Neural crest cell (in vitro differentiated cells): ENCODE measurements around the gene TSPAN11. TPM values are rescaled to one million over a fixed set of nuclear protein-coding genes. Genes with fewer than 3 reads are reported as not detected.

Experiments
- DNase-seq: peaks from one replicate; pipeline ENCODE4 v3.0.0; 2021; ENCODE audit warnings: low read depth, mixed read lengths, low spot score
- H3K27ac Mint-ChIP-seq: one replicate; pipeline ENCODE4 v1.8.0; 2021; ENCODE audit warnings: mild to moderate bottlenecking, mixed read lengths; ENCODE audit not compliant: unreplicated experiment
- H3K27me3 Mint-ChIP-seq: 2 replicates; pipeline ENCODE4 v1.8.0; 2021; ENCODE audit warnings: low read depth, mild to moderate bottlenecking, mixed read lengths
- H3K36me3 Mint-ChIP-seq: 2 replicates; pipeline ENCODE4 v1.8.0; 2021; ENCODE audit warnings: low read depth, mild to moderate bottlenecking, mixed read lengths
- H3K4me1 Mint-ChIP-seq: 2 replicates; pipeline ENCODE4 v1.8.0; 2021; ENCODE audit warnings: mixed read lengths
- H3K4me3 Mint-ChIP-seq: one replicate; pipeline ENCODE4 v1.8.0; 2021; ENCODE audit warnings: mild to moderate bottlenecking, mixed read lengths
- H3K9me3 Mint-ChIP-seq: 2 replicates; pipeline ENCODE4 v1.8.0; 2021; ENCODE audit warnings: mixed read lengths
- CTCF ChIP-seq: fragments of 200-600 bp; sonication (generic); conservative IDR thresholded peaks from 2 replicates; pipeline ENCODE4 v1.5.0; 2021; ENCODE audit warnings: antibody characterized with exemption, mild to moderate bottlenecking
- total RNA-seq: library from RNA; stranded (reverse); gene quantifications from 2 replicates; pipeline ENCODE4 v1.2.1, GENCODE V29; 2021

TSPAN11 gene
- total RNA-seq, 1 donor from 2014 or later: 21.4 TPM

- H3K4me1 Mint-ChIP-seq: peaks cover 8% of the 10 kb centered on the region
- no peaks in the 10 kb centered on the region for H3K27me3 Mint-ChIP-seq
- no peaks in the 10 kb centered on the region for H3K36me3 Mint-ChIP-seq
- DNase-seq: no peak
- no peaks in the 10 kb centered on the region for H3K9me3 Mint-ChIP-seq
- no peak for TF ChIP-seq CTCF
- no peak overlapping the region for H3K4me3 Mint-ChIP-seq
- no peak overlapping the region for H3K27ac Mint-ChIP-seq
Measured at GRCh38 chr12:30975581-30975980, 49.0 kb downstream of the TSPAN11 start.

- TF ChIP-seq CTCF: no peak
- Mint-ChIP-seq H3K27ac (no peak overlapping the region), H3K4me3 (no peak overlapping the region), H3K4me1 (peaks cover 13% of the 10 kb centered on the region), H3K27me3 (no peaks in the 10 kb centered on the region), H3K36me3 (no peaks in the 10 kb centered on the region), H3K9me3 (no peaks in the 10 kb centered on the region)
- DNase-seq: no peak
Measured at GRCh38 chr12:30976206-30976605, 49.7 kb downstream of the TSPAN11 start.

- DNase-seq: no peak
- TF ChIP-seq CTCF: no peak
- Mint-ChIP-seq H3K4me1 (peaks cover 18% of the 10 kb centered on the region), H3K36me3 (no peaks in the 10 kb centered on the region), H3K27ac (no peak overlapping the region), H3K9me3 (no peaks in the 10 kb centered on the region), H3K4me3 (no peak overlapping the region), H3K27me3 (no peaks in the 10 kb centered on the region)
Measured at GRCh38 chr12:30977124-30977523, 50.6 kb downstream of the TSPAN11 start.

- Mint-ChIP-seq H3K4me1 (peaks cover 18% of the 10 kb centered on the region), H3K27ac (no peak overlapping the region), H3K27me3 (no peaks in the 10 kb centered on the region), H3K9me3 (no peaks in the 10 kb centered on the region), H3K4me3 (no peak overlapping the region), H3K36me3 (no peaks in the 10 kb centered on the region)
- DNase-seq: no peak
- no peak for TF ChIP-seq CTCF
Measured at GRCh38 chr12:30977537-30978349, 51.2 kb downstream of the TSPAN11 start.

- no peaks in the 10 kb centered on the region for H3K27me3 Mint-ChIP-seq
- DNase-seq: no peak
- no peak overlapping the region for H3K4me3 Mint-ChIP-seq
- no peaks in the 10 kb centered on the region for H3K9me3 Mint-ChIP-seq
- no peak overlapping the region for H3K27ac Mint-ChIP-seq
- TF ChIP-seq CTCF: no peak
- H3K4me1 Mint-ChIP-seq: peaks cover 22% of the 10 kb centered on the region
- no peaks in the 10 kb centered on the region for H3K36me3 Mint-ChIP-seq
Measured at GRCh38 chr12:30978639-30979038, 52.1 kb downstream of the TSPAN11 start.
